Activated naive CD4-positive, alpha-beta T cell treated with anti-CD3 and anti-CD28 coated beads, Interleukin-2, amount 50 U/mL, for 72 hours (primary cell): ENCODE results near the gene THSD8. TPM values are rescaled to one million over a fixed set of nuclear protein-coding genes. Genes with fewer than 3 reads are reported as not detected.
"Not testable (repeated sequence)": the region's sequence is repeated elsewhere in the genome, so short reads cannot be mapped to it uniquely, and the experiment has no call there.

Experiments
- ATAC-seq, 2 donors: fragments of 150-1000 bp; cut with Tn5 transposase; 2 replicates each; pipeline ENCODE4 v1.10.0; 2021; ENCODE audit warnings: mild to moderate bottlenecking in 2 of 2, moderate library complexity in 2 of 2
- DNase-seq, 2 donors: peaks; one replicate each; pipeline ENCODE4 v3.0.0; 2021 to 2022; ENCODE audit warnings: low spot score in 2 of 2
- H3K27ac Mint-ChIP-seq, 2 donors: one replicate each; pipeline ENCODE4 v1.8.0; 2022; ENCODE audit warnings: mild to moderate bottlenecking in 2 of 2, mixed read lengths in 2 of 2
- H3K36me3 Mint-ChIP-seq, 2 donors: one replicate each; pipeline ENCODE4 v1.8.0; 2022; ENCODE audit warnings: mixed read lengths in 2 of 2
- H3K9me3 Mint-ChIP-seq, 2 donors: one replicate each; pipeline ENCODE4 v1.8.0; 2022; ENCODE audit warnings: mixed read lengths in 2 of 2
- total RNA-seq, 2 donors: library from RNA; stranded (reverse); gene quantifications; one replicate each; pipeline ENCODE4 v1.2.3, GENCODE V29; 2022

Gene THSD8
- total RNA-seq, 2 donors from 2014 or later: 39.4 to 42.7 TPM

GRCh38 chr19:12797141-12797587 is 4.7 kb upstream of the THSD8 start:
- Mint-ChIP-seq H3K27ac (no peak overlapping the region), H3K9me3 (no peaks in the 10 kb centered on the region), H3K36me3 (peaks cover 14 to 30% of the 10 kb centered on the region in 2 donors)
- ATAC-seq (no peak), DNase-seq (no peak)

- H3K9me3 Mint-ChIP-seq, DNase-seq, ATAC-seq, H3K27ac Mint-ChIP-seq: not testable (repeated sequence)
- peaks cover 14 to 30% of the 10 kb centered on the region in 2 donors for H3K36me3 Mint-ChIP-seq
Measured at GRCh38 chr19:12797607-12798006, 4.3 kb upstream of the THSD8 start.

- no peak overlapping the region for H3K27ac Mint-ChIP-seq
- ATAC-seq (no peak), DNase-seq (no peak)
- H3K36me3 Mint-ChIP-seq: peaks cover 9 to 15% of the 10 kb centered on the region in 2 donors
- no peaks in the 10 kb centered on the region for H3K9me3 Mint-ChIP-seq
Measured at GRCh38 chr19:12799742-12800465, 2.0 kb upstream of the THSD8 start.

- Mint-ChIP-seq H3K9me3 (no peaks in the 10 kb centered on the region), H3K27ac (peak overlapping the region in 1 of 2 donors; percentile 90), H3K36me3 (peaks cover 9 to 15% of the 10 kb centered on the region in 2 donors)
- no peak for ATAC-seq
- no peak for DNase-seq
Measured at GRCh38 chr19:12800466-12800770, 1.5 kb upstream of the THSD8 start.

- peak overlapping the region; percentile 65 to 90 for H3K27ac Mint-ChIP-seq
- DNase-seq: no peak
- ATAC-seq: peak; percentile 16 to 49
Measured at GRCh38 chr19:12800923-12801465, 875 bp upstream of the THSD8 start.

GRCh38 chr19:12802267-12803106 is 618 bp downstream of the THSD8 start:
- Mint-ChIP-seq H3K36me3 (peaks cover 18 to 25% of the 10 kb centered on the region in 2 donors), H3K9me3 (no peaks in the 10 kb centered on the region), H3K27ac (peak overlapping the region in 1 of 2 donors; percentile 77)
- no peak for DNase-seq
- no peak for ATAC-seq

More at GRCh38 chr19:12800923-12801465, 875 bp upstream of the THSD8 start:
- H3K36me3 Mint-ChIP-seq: peaks cover 9 to 15% of the 10 kb centered on the region in 2 donors
- no peaks in the 10 kb centered on the region for H3K9me3 Mint-ChIP-seq

GRCh38 chr19:12804051-12804450 is 2.2 kb downstream of the THSD8 start:
- ATAC-seq: no peak
- Mint-ChIP-seq H3K36me3 (peaks cover 24 to 31% of the 10 kb centered on the region in 2 donors), H3K9me3 (no peaks in the 10 kb centered on the region), H3K27ac (no peak overlapping the region)
- no peak for DNase-seq

GRCh38 chr19:12806242-12807081 is 4.6 kb downstream of the THSD8 start, which contains the start of gene RNASEH2A:
Gene RNASEH2A (plus strand): TSS chr19:12806584. CDS start chr19:12806674, 90 bp downstream.
- peak; percentile 88 to 92 for ATAC-seq
- DNase-seq: peak; percentile 88 to 89
- H3K36me3 Mint-ChIP-seq: peaks cover 15 to 21% of the 10 kb centered on the region in 2 donors
- peak within 1 kb of the TSS; percentile 91 to 95 for H3K27ac Mint-ChIP-seq
- no peaks in the 10 kb centered on the region for H3K9me3 Mint-ChIP-seq

GRCh38 chr19:12815088-12815487 is 13.2 kb downstream of the THSD8 start:
- Mint-ChIP-seq H3K9me3 (no peaks in the 10 kb centered on the region), H3K27ac (no peak overlapping the region), H3K36me3 (peaks cover 4 to 5% of the 10 kb centered on the region in 2 donors)
- DNase-seq (no peak), ATAC-seq (no peak)

- peaks cover 10% of the 10 kb centered on the region in 2 donors for H3K36me3 Mint-ChIP-seq
- H3K9me3 Mint-ChIP-seq, ATAC-seq, DNase-seq, H3K27ac Mint-ChIP-seq: not testable (repeated sequence)
Measured at GRCh38 chr19:12817188-12817587, 15.3 kb downstream of the THSD8 start.

- not testable (repeated sequence) for H3K9me3 Mint-ChIP-seq, DNase-seq, ATAC-seq, H3K36me3 Mint-ChIP-seq, H3K27ac Mint-ChIP-seq
Measured at GRCh38 chr19:12817810-12818209, 15.9 kb downstream of the THSD8 start.

- Mint-ChIP-seq H3K36me3 (peaks cover 5 to 11% of the 10 kb centered on the region in 2 donors), H3K27ac (peak overlapping the region in 1 of 2 donors; percentile 10), H3K9me3 (peaks cover 4 to 7% of the 10 kb centered on the region in 2 donors)
- ATAC-seq (peak; percentile 47 to 55), DNase-seq (no peak)
Measured at GRCh38 chr19:12821761-12822160, 19.9 kb downstream of the THSD8 start.

GRCh38 chr19:12825254-12826131 is 23.6 kb downstream of the THSD8 start:
- no peak overlapping the region for H3K27ac Mint-ChIP-seq
- H3K9me3 Mint-ChIP-seq: peaks cover 4 to 7% of the 10 kb centered on the region in 2 donors
- peaks cover 6 to 11% of the 10 kb centered on the region in 2 donors for H3K36me3 Mint-ChIP-seq
- DNase-seq: peak in 1 of 2 donors; percentile 67
- ATAC-seq: peak; percentile 67

- no peaks in the 10 kb centered on the region for H3K9me3 Mint-ChIP-seq
Measured at GRCh38 chr19:12828494-12828893, 26.6 kb downstream of the THSD8 start.

GRCh38 chr19:12833418-12833737 is 31.5 kb downstream of the THSD8 start:
- ATAC-seq (no peak), DNase-seq (no peak)
- Mint-ChIP-seq H3K36me3 (peaks cover 4 to 12% of the 10 kb centered on the region in 2 donors), H3K27ac (no peak overlapping the region), H3K9me3 (no peaks in the 10 kb centered on the region)

More at GRCh38 chr19:12828494-12828893, 26.6 kb downstream of the THSD8 start:
- ATAC-seq: peak; percentile 39 to 73
- Mint-ChIP-seq H3K36me3 (peaks cover 5 to 6% of the 10 kb centered on the region in 2 donors), H3K27ac (no peak overlapping the region)
- DNase-seq: peak in 1 of 2 donors; percentile 57
